K562 (cell line): Measurements from ENCODE around the gene ALG14. TPM values are rescaled to one million over a fixed set of nuclear protein-coding genes. Genes with fewer than 3 reads are reported as not detected.

ENCODE experiments used
- ATAC-seq: fragments of 200-7000 bp; cut with Tn5 transposase; 3 replicates; pipeline ENCODE4 v1.9.1; 2020; ENCODE audit warnings: moderate library complexity
- BruUV-seq: library from RNA; stranded (reverse); fragments of 400-500 nt; replicated peaks from 2 replicates; lab custom pipeline; 2021; lab: Mats Ljungman, UMichigan
- CTCF ChIA-PET: fragments of 300-600 bp; formaldehyde crosslinking; extraction: SDS; loops from one replicate; lab custom pipeline; 2021; ENCODE audit warnings: low intra/inter-chr PET ratio; lab: Yijun Ruan, JAX
- POLR2A ChIA-PET: fragments of 300-600, 350-650 bp; sonication (Branson Sonifier 250); formaldehyde crosslinking; extraction: SDS; loops from one replicate; lab custom pipeline; 2021; ENCODE audit warnings: antibody characterized with exemption, inconsistent platforms; lab: Yijun Ruan, JAX
- DNase-seq, 4 experiments: peaks; one replicate each; pipeline versions ENCODE4 v3.0.0 to v3.0.0-alpha.2; 2011 to 2018; ENCODE audit warnings: low spot score in 3 of 4, mixed read lengths in 3 of 4; ENCODE audit errors: extremely low read depth in 1 of 4
- FAIRE-seq: peaks from 2 replicates; lab custom pipeline; 2011; peaks lifted over from hg19 to GRCh38; lab: Jason Lieb, UNC
- H2AFZ ChIP-seq: 2 replicates; pipeline ENCODE4 v1.6.0; 2011; ENCODE audit warnings: low read depth, low read length, control low read depth, inconsistent platforms
- H3K27ac ChIP-seq: fragments of 200-600 bp; 3 replicates; pipeline ENCODE4 v1.8.0; 2011; ENCODE audit warnings: low read depth, mild to moderate bottlenecking, control low read depth, inconsistent platforms, low read length, moderate library complexity, mixed read lengths; ENCODE audit errors: extremely low read depth
- H3K27me3 ChIP-seq, 2 experiments: fragments of 300-600 bp in 1 of 2; 2 replicates in 1 of 2; 3 replicates in 1 of 2; pipeline versions ENCODE4 v1.6.0 to v1.8.0; 2011; ENCODE audit warnings: inconsistent platforms in 2 of 2, low read length in 2 of 2, mild to moderate bottlenecking in 1 of 2, mixed read lengths in 1 of 2, moderate library complexity in 1 of 2; ENCODE audit not compliant: control insufficient read depth in 2 of 2, insufficient read depth in 2 of 2
- H3K36me3 ChIP-seq: fragments of 300-600 bp; 3 replicates; pipeline ENCODE4 v1.8.0; 2011; ENCODE audit warnings: mild to moderate bottlenecking, low read length, inconsistent platforms; ENCODE audit not compliant: control insufficient read depth, insufficient read depth
- H3K4me1 ChIP-seq, 2 experiments: fragments of 200-600 bp in 1 of 2; replicated peaks in 1 of 2; 2 replicates in 1 of 2; 3 replicates in 1 of 2; pipeline versions ENCODE4 v1.5.1 to v1.8.0; 2011; ENCODE audit warnings: inconsistent platforms in 2 of 2, low read length in 2 of 2, mild to moderate bottlenecking in 1 of 2, mixed read lengths in 1 of 2, moderate library complexity in 1 of 2; ENCODE audit not compliant: control insufficient read depth in 2 of 2, insufficient read depth in 2 of 2
- H3K4me2 ChIP-seq: 2 replicates; pipeline ENCODE4 v1.6.1; 2011; ENCODE audit warnings: low read length, control low read depth, inconsistent platforms, mixed read lengths; ENCODE audit not compliant: insufficient read depth
- H3K4me3 ChIP-seq: fragments of 200-600 bp; sonication (generic), shearing (Covaris generic); 2 replicates; pipeline ENCODE4 v1.5.1; 2016; ENCODE audit warnings: control low read depth, inconsistent platforms
- H3K79me2 ChIP-seq: fragments of 200-600 bp; 3 replicates; pipeline ENCODE4 v1.8.0; 2011; ENCODE audit warnings: low read length, inconsistent platforms; ENCODE audit not compliant: control insufficient read depth, insufficient read depth
- H3K9ac ChIP-seq, 2 experiments: 2 replicates each; pipeline versions ENCODE4 v1.6.0 to v1.6.1; 2011; ENCODE audit warnings: low read depth in 2 of 2, low read length in 2 of 2, control low read depth in 1 of 2, inconsistent platforms in 1 of 2, mild to moderate bottlenecking in 1 of 2, mixed read lengths in 1 of 2; ENCODE audit not compliant: insufficient read depth in 1 of 2
- H3K9me1 ChIP-seq: one replicate; pipeline ENCODE4 v1.6.0; 2011; ENCODE audit warnings: inconsistent platforms, mild to moderate bottlenecking, low read length, moderate library complexity; ENCODE audit not compliant: control insufficient read depth, insufficient read depth
- H3K9me3 ChIP-seq: replicated peaks from 2 replicates; pipeline ENCODE4 v1.5.1; 2011; ENCODE audit warnings: low read depth, low read length, inconsistent platforms; ENCODE audit not compliant: control insufficient read depth, insufficient read depth
- H4K20me1 ChIP-seq: replicated peaks from 2 replicates; pipeline ENCODE4 v1.6.1; 2011; ENCODE audit warnings: low read length, inconsistent platforms, mixed read lengths; ENCODE audit not compliant: control insufficient read depth, insufficient read depth
- ATF4 ChIP-seq: fragments of 450-650 bp; formaldehyde crosslinking; IDR thresholded peaks from 2 replicates; pipeline ENCODE4 v1.4.0; 2022; ENCODE audit warnings: mild to moderate bottlenecking, moderate library complexity
- HSF4 ChIP-seq: fragments of 250-450 bp; sonication (Bioruptor Pico); IDR thresholded peaks from 2 replicates; pipeline ENCODE4 v2.1.2; 2022; ENCODE audit warnings: mild to moderate bottlenecking, moderate library complexity, borderline replicate concordance
- LCOR ChIP-seq: sonication (generic); formaldehyde crosslinking; IDR thresholded peaks from 2 replicates; pipeline ENCODE4 v1.8.0; 2022; ENCODE audit warnings: mild to moderate bottlenecking, missing genetic modification reagents
- MAFF ChIP-seq: IDR thresholded peaks from 2 replicates; pipeline ENCODE4 v1.6.1; 2012; ENCODE audit warnings: low read length, improper control_type of control experiment
- MAFG ChIP-seq: fragments of 450-650 bp; conservative IDR thresholded peaks from 2 replicates; pipeline ENCODE4 v1.6.1; 2016; ENCODE audit warnings: missing genetic modification characterization, missing compliant biosample characterization
- MAFK ChIP-seq: IDR thresholded peaks from 2 replicates; pipeline ENCODE4 v1.6.1; 2011; ENCODE audit warnings: low read length, improper control_type of control experiment
- MECOM ChIP-seq: fragments of 250-450 bp; sonication (Bioruptor Pico); IDR thresholded peaks from 2 replicates; pipeline ENCODE4 v1.8.0; 2022; ENCODE audit warnings: inconsistent platforms
- NBN ChIP-seq: fragments of 450-650 bp; IDR thresholded peaks from 2 replicates; pipeline ENCODE4 v1.6.1; 2016; ENCODE audit warnings: low read depth, mild to moderate bottlenecking
- RHOXF2B ChIP-seq: fragments of 250-450 bp; sonication (Bioruptor Pico); conservative IDR thresholded peaks from 2 replicates; pipeline ENCODE4 v1.5.1; 2021
- RNF219 ChIP-seq: fragments of 250-450 bp; sonication (Bioruptor Pico); IDR thresholded peaks from 2 replicates; pipeline ENCODE4 v1.5.0; 2022; ENCODE audit warnings: mild to moderate bottlenecking
- SPI1 ChIP-seq: IDR thresholded peaks from 2 replicates; pipeline ENCODE4 v1.6.1; 2011; ENCODE audit warnings: low read depth, low read length, control low read depth, borderline replicate concordance
- ZNF395 ChIP-seq: fragments of 200-800 bp; sonication (Bioruptor generic); IDR thresholded peaks from 2 replicates; pipeline ENCODE4 v1.6.1; 2017; ENCODE audit warnings: missing genetic modification characterization, missing compliant biosample characterization
- ZNF644 ChIP-seq: fragments of 200-800 bp; sonication (Bioruptor generic); IDR thresholded peaks from 2 replicates; pipeline ENCODE4 v1.6.1; 2016; ENCODE audit warnings: low read depth, missing genetic modification characterization, missing compliant biosample characterization
- ZNF785 ChIP-seq: fragments of 250-450 bp; sonication (Bioruptor Pico); IDR thresholded peaks from 2 replicates; pipeline ENCODE4 v1.4.0; 2020; ENCODE audit warnings: mild to moderate bottlenecking
- WGBS: fragments of 100-300 bp; shearing (Covaris generic); methylation state at CpG from one replicate; pipeline ENCODE4 v1.1.6; 2016; ENCODE audit warnings: low coverage, mixed read lengths; ENCODE audit not compliant: insufficient coverage; ENCODE audit errors: missing lambda C conversion rate; 5-methylcytosine and 5-hydroxymethylcytosine counted together
- in situ Hi-C: fragments of 300-500 bp; cut with MboI; formaldehyde crosslinking; loops from 4 replicates; pipeline ENCODE4 v1.15.0; 2018; ENCODE audit warnings: inconsistent platforms, mixed read lengths
- intact Hi-C: fragments of 100-400 bp; cut with micrococcal nuclease; formaldehyde crosslinking; loops from 2 replicates; pipeline ENCODE4 v1.14.2; 2022
- polyA plus RNA-seq, 8 experiments: library from polyadenylated mRNA; depleted of rRNA in 4 of 8; stranded (reverse) in 5 of 8; unstranded in 3 of 8; fragments of >200 nt; fragmentation: Nextera tagmentation in 2 of 8; fragmentation: Illumina TruSeq in 1 of 8; extraction: Ambion mirVana in 2 of 8; extraction: Trizol in 1 of 8; gene quantifications; 2 replicates each; pipeline versions ENCODE4 v1.2.1 to v1.2.3, GENCODE V29; 2011 to 2014; ENCODE audit warnings: inconsistent platforms in 1 of 8, missing spikeins in 1 of 8
- total RNA-seq, 7 experiments: library from RNA; depleted of rRNA in 6 of 7; stranded (reverse); fragments of >200 nt in 6 of 7; fragmentation: Illumina TruSeq in 2 of 7; extraction: Trizol in 2 of 7; gene quantifications; 2 replicates each; pipeline versions ENCODE4 v1.2.1 to v1.2.3, GENCODE V29; 2011 to 2021; ENCODE audit warnings: low replicate concordance in 1 of 7
- TF ChIP-seq, protein P1 (sequence below): sonication (generic); formaldehyde crosslinking; IDR thresholded peaks from 2 replicates; pipeline ENCODE4 v1.8.1; 2023; ENCODE audit warnings: mild to moderate bottlenecking, missing genetic modification reagents

ALG14 gene
- total and polyA plus RNA-seq, 9 of the 15 experiments (the other 6 are each of a cell fraction or from before 2014, with no cell fraction given): 2.8 to 16.2 (median 4.9) TPM

- no peak overlapping the region for H3K4me2 ChIP-seq
- WGBS: 9% methylated on average over 6 of the region's 6 CpGs
- no peak overlapping the region for H3K9ac ChIP-seq
- peaks cover 10% of the 10 kb centered on the region in 2 experiments; a peak in 3 of 5 replicates for H3K27me3 ChIP-seq
- intact Hi-C loops (no loop called here), in situ Hi-C loops (no loop called here)
- no peak overlapping the region for H3K4me3 ChIP-seq
- DNase-seq (no peak), FAIRE-seq (no peak), ATAC-seq (no peak)
- no peak overlapping the region for H3K27ac ChIP-seq
- CTCF ChIA-PET: no interaction called here
- no peaks in the 10 kb centered on the region for H3K9me1 ChIP-seq
- BruUV-seq: no TSS peak
- H2AFZ ChIP-seq: no peak overlapping the region
- H3K79me2 ChIP-seq: no peaks in the 10 kb centered on the region
- POLR2A ChIA-PET: interaction anchor here (0.6 kb wide), 1 partner anchor 1493 kb away, joined by 3 read pairs; no protein-coding TSS in a partner anchor
- H3K9me3 ChIP-seq: no peaks in the 10 kb centered on the region
- H3K36me3 ChIP-seq: no peaks in the 10 kb centered on the region
- no peaks in the 10 kb centered on the region; the same call in 1 of the 2 replicates for H4K20me1 ChIP-seq
- no peaks in the 10 kb centered on the region for H3K4me1 ChIP-seq
- no peak for TF ChIP-seq RNF219 (CRISPR knock-in tag)
- no peak for TF ChIP-seq ZNF395 (CRISPR knock-in tag)
- TF ChIP-seq ZNF644 (tag): no peak
- peak; percentile 67 for TF ChIP-seq MAFF
- TF ChIP-seq, protein P1, sequence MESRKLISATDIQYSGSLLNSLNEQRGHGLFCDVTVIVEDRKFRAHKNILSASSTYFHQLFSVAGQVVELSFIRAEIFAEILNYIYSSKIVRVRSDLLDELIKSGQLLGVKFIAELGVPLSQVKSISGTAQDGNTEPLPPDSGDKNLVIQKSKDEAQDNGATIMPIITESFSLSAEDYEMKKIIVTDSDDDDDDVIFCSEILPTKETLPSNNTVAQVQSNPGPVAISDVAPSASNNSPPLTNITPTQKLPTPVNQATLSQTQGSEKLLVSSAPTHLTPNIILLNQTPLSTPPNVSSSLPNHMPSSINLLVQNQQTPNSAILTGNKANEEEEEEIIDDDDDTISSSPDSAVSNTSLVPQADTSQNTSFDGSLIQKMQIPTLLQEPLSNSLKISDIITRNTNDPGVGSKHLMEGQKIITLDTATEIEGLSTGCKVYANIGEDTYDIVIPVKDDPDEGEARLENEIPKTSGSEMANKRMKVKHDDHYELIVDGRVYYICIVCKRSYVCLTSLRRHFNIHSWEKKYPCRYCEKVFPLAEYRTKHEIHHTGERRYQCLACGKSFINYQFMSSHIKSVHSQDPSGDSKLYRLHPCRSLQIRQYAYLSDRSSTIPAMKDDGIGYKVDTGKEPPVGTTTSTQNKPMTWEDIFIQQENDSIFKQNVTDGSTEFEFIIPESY (CRISPR knock-in tag): no peak
- no peak for TF ChIP-seq ATF4 (CRISPR knock-in tag)
- TF ChIP-seq NBN: no peak
- TF ChIP-seq LCOR (CRISPR knock-in tag): no peak
- TF ChIP-seq RHOXF2B (CRISPR knock-in tag): no peak
- no peak for TF ChIP-seq ZNF785 (CRISPR knock-in tag)
- TF ChIP-seq MAFK: peak; percentile 23; the same call in 1 of the 2 replicates
- no peak for TF ChIP-seq HSF4 (CRISPR knock-in tag)
- no peak for TF ChIP-seq SPI1
- peak; percentile 49 for TF ChIP-seq MAFG (tag)
- no peak for TF ChIP-seq MECOM (CRISPR knock-in tag)
Measured at GRCh38 chr1:94976971-94977548, 95.7 kb downstream of the ALG14 start.
